ENCODE results near the gene GNB1L. TPM values are rescaled to one million over a fixed set of nuclear protein-coding genes. Genes with fewer than 3 reads are reported as not detected.

The GNB1L gene
- total and polyA plus RNA-seq, 9 of the 15 experiments (the other 6 are each of a cell fraction or from before 2014, with no cell fraction given), result 0.56 to 50.5 (median 10.2) TPM

- TF ChIP-seq ZKSCAN3 (CRISPR knock-in tag; IDR thresholded peaks at IDR 0.05), result no peak
- peak; percentile 18; the same call in 1 of the 2 replicates for TF ChIP-seq E2F3 (CRISPR knock-in tag; IDR thresholded peaks at IDR 0.05)
- TF ChIP-seq, protein P1, sequence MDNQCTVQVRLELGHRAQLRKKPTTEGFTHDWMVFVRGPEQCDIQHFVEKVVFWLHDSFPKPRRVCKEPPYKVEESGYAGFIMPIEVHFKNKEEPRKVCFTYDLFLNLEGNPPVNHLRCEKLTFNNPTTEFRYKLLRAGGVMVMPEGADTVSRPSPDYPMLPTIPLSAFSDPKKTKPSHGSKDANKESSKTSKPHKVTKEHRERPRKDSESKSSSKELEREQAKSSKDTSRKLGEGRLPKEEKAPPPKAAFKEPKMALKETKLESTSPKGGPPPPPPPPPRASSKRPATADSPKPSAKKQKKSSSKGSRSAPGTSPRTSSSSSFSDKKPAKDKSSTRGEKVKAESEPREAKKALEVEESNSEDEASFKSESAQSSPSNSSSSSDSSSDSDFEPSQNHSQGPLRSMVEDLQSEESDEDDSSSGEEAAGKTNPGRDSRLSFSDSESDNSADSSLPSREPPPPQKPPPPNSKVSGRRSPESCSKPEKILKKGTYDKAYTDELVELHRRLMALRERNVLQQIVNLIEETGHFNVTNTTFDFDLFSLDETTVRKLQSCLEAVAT (IDR thresholded peaks at IDR 0.05), result peak; percentile 63 to 87; a peak in 2 of 4 replicates
- peak; percentile 95 for TF ChIP-seq CREBBP (IDR thresholded peaks at IDR 0.05; ENCODE audit: low read depth, low read length)
- TF ChIP-seq MTA2 (IDR thresholded peaks at IDR 0.05; ENCODE audit: low read depth), result peak; percentile 31; the same call in 1 of the 2 replicates
- no peak for TF ChIP-seq TCF7 (IDR thresholded peaks at IDR 0.05; ENCODE audit: borderline replicate concordance)
- TF ChIP-seq IFI16 (CRISPR knock-in tag; IDR thresholded peaks at IDR 0.05), result no peak
- TF ChIP-seq HDAC1 (IDR thresholded peaks at IDR 0.05), result peak in 1 of 2 experiments; percentile 89; a peak in 2 of 4 replicates
- TF ChIP-seq HMGXB4 (CRISPR knock-in tag; IDR thresholded peaks at IDR 0.05), result 0 out of 2 replicates have a peak, but pooled peaks have one; percentile 16
- TF ChIP-seq ARID1B (IDR thresholded peaks at IDR 0.05), result peak; percentile 43
- 0 out of 2 replicates have a peak, but pooled peaks have one; percentile 34 for TF ChIP-seq DPF2 (IDR thresholded peaks at IDR 0.05)
- peak; percentile 100 for TF ChIP-seq HDGF (IDR thresholded peaks at IDR 0.05)
- peak; percentile 46 for TF ChIP-seq POLR2B (IDR thresholded peaks at IDR 0.05; ENCODE audit: low read depth, partially characterized antibody)
- no peak; a peak in 1 of 4 replicates for TF ChIP-seq ARNT (IDR thresholded peaks at IDR 0.05)
- peak in 1 of 2 experiments; percentile 23; a peak in 1 of 3 replicates for TF ChIP-seq CBX3 (IDR thresholded peaks at IDR 0.05; ENCODE audit: borderline replicate concordance in 1 of 2, low read length in 2 of 2)
- no peak for TF ChIP-seq ZNF76 (CRISPR knock-in tag; IDR thresholded peaks at IDR 0.05; ENCODE audit: borderline replicate concordance)
- TF ChIP-seq SMARCA5 (IDR thresholded peaks at IDR 0.05), result peak; percentile 86; the same call in 1 of the 2 replicates
- 0 out of 2 replicates have a peak, but pooled peaks have one; percentile 28 for TF ChIP-seq BCOR (IDR thresholded peaks at IDR 0.05)
- peak; percentile 69; the same call in 1 of the 2 replicates for TF ChIP-seq ZBTB2 (IDR thresholded peaks at IDR 0.05)
- peak; percentile 100 for TF ChIP-seq WHSC1 (IDR thresholded peaks at IDR 0.05; ENCODE audit: low read length)
- peak; percentile 96 for TF ChIP-seq ZBTB26 (CRISPR knock-in tag; IDR thresholded peaks at IDR 0.05)
- peak; percentile 99 for TF ChIP-seq LARP7 (IDR thresholded peaks at IDR 0.05)
- TF ChIP-seq HMGN3 (IDR thresholded peaks at IDR 0.05; ENCODE audit: borderline replicate concordance, extremely low read depth, insufficient read length, low read depth, low read length), result peak; percentile 19
- TF ChIP-seq MCM5 (IDR thresholded peaks at IDR 0.05; ENCODE audit: low read depth), result 0 out of 2 replicates have a peak, but pooled peaks have one; percentile 49
- no peak for TF ChIP-seq TFAM (CRISPR knock-in tag; conservative IDR thresholded peaks at IDR 0.05)
- TF ChIP-seq EHMT2 (IDR thresholded peaks at IDR 0.05), result peak; percentile 88
These were observed 38.1 kb downstream of the GNB1L start (continued) for GRCh38 chr22:19816372-19817119.
